ENCODE data around the gene OR2M4. TPM values are rescaled to one million over a fixed set of nuclear protein-coding genes. Genes with fewer than 3 reads are reported as not detected.

Gene OR2M4
- total RNA-seq, 2 experiments from 2014 or later: not detected

GRCh38 chr1:248189026-248189425 lies 42.2 kb upstream of the OR2M4 start:
- H3K9me3 Mint-ChIP-seq: peaks cover 13% of the 10 kb centered on the region
- intact Hi-C loops (cut with DNase I, micrococcal nuclease): no loop called here
- CTCF ChIA-PET: no interaction called here
- no peak overlapping the region for H3K27ac ChIP-seq (ENCODE audit: low read depth in 1 of 2, low read length in 2 of 2)
- H3K4me1 Mint-ChIP-seq (ENCODE audit: low read depth): no peaks in the 10 kb centered on the region
- no peak for TF ChIP-seq CTCF (IDR thresholded peaks at IDR 0.05)
- no peaks in the 10 kb centered on the region for H3K36me3 ChIP-seq (ENCODE audit: insufficient read depth, low read length)
- no peak overlapping the region for H3K27ac Mint-ChIP-seq
- H3K4me3 ChIP-seq (ENCODE audit: low read length): no peak overlapping the region
- no peaks in the 10 kb centered on the region for H3K36me3 Mint-ChIP-seq (ENCODE audit: low read depth)
- no peaks in the 10 kb centered on the region for H3K27me3 ChIP-seq (ENCODE audit: control insufficient read depth in 1 of 2, insufficient read depth in 2 of 2, low read length in 2 of 2)
- H3K4me1 ChIP-seq (ENCODE audit: insufficient read depth, low read length): no peaks in the 10 kb centered on the region
- H3K4me3 Mint-ChIP-seq: no peak overlapping the region
- H3K9me3 ChIP-seq (ENCODE audit: control insufficient read depth in 1 of 2, insufficient read depth in 1 of 2, low read length in 2 of 2): peaks cover 0 to 16% of the 10 kb centered on the region in 2 experiments
- no peak for ATAC-seq (ENCODE audit: poor library complexity)
- POLR2A ChIA-PET: no interaction called here
- H3K27me3 Mint-ChIP-seq: peaks cover 9% of the 10 kb centered on the region
- DNase-seq: no peak

- Mint-ChIP-seq H3K27me3 (no peaks in the 10 kb centered on the region), H3K36me3 (ENCODE audit: low read depth) (no peaks in the 10 kb centered on the region), H3K4me3 (no peak overlapping the region), H3K27ac (no peak overlapping the region), H3K4me1 (ENCODE audit: low read depth) (no peaks in the 10 kb centered on the region), H3K9me3 (peaks cover 16% of the 10 kb centered on the region)
- DNase-seq (no peak), ATAC-seq (ENCODE audit: poor library complexity) (no peak)
- ChIA-PET CTCF (no interaction called here), POLR2A (no interaction called here)
- no peaks in the 10 kb centered on the region for H3K27me3 ChIP-seq (ENCODE audit: control insufficient read depth in 1 of 2, insufficient read depth in 2 of 2, low read length in 2 of 2)
- TF ChIP-seq CTCF (IDR thresholded peaks at IDR 0.05): no peak
- H3K27ac ChIP-seq (ENCODE audit: low read depth in 1 of 2, low read length in 2 of 2): no peak overlapping the region
- intact Hi-C loops (cut with DNase I, micrococcal nuclease): no loop called here
- no peaks in the 10 kb centered on the region for H3K4me1 ChIP-seq (ENCODE audit: insufficient read depth, low read length)
- H3K36me3 ChIP-seq (ENCODE audit: insufficient read depth, low read length): no peaks in the 10 kb centered on the region
- no peak overlapping the region for H3K4me3 ChIP-seq (ENCODE audit: low read length)
- H3K9me3 ChIP-seq (ENCODE audit: control insufficient read depth in 1 of 2, insufficient read depth in 1 of 2, low read length in 2 of 2): peaks cover 0 to 4% of the 10 kb centered on the region in 2 experiments
Observed at GRCh38 chr1:248194117-248194516, 37.1 kb upstream of the OR2M4 start.

GRCh38 chr1:248196965-248197364 lies 34.3 kb upstream of the OR2M4 start, which contains the start of gene OR2M3:
Gene OR2M3, plus strand, starts transcription at chr1:248197265. Its CDS starts 5,803 bp downstream, at chr1:248203068.
- ChIA-PET CTCF (no interaction called here), POLR2A (no interaction called here)
- Histone ChIP-seq H3K27ac (ENCODE audit: low read depth in 1 of 2, low read length in 2 of 2) (no peak within 1 kb of the TSS), H3K4me3 (ENCODE audit: low read length) (no peak within 1 kb of the TSS), H3K4me1 (ENCODE audit: insufficient read depth, low read length) (no peaks in the 10 kb centered on the region), H3K36me3 (ENCODE audit: insufficient read depth, low read length) (no peaks in the 10 kb centered on the region), H3K9me3 (ENCODE audit: control insufficient read depth in 1 of 2, insufficient read depth in 1 of 2, low read length in 2 of 2) (no peaks in the 10 kb centered on the region), H3K27me3 (ENCODE audit: control insufficient read depth in 1 of 2, insufficient read depth in 2 of 2, low read length in 2 of 2) (no peaks in the 10 kb centered on the region)
- Mint-ChIP-seq H3K4me1 (ENCODE audit: low read depth) (no peaks in the 10 kb centered on the region), H3K27ac (no peak within 1 kb of the TSS), H3K27me3 (no peaks in the 10 kb centered on the region), H3K36me3 (ENCODE audit: low read depth) (no peaks in the 10 kb centered on the region), H3K9me3 (peaks cover 13% of the 10 kb centered on the region), H3K4me3 (no peak within 1 kb of the TSS)
- no peak for DNase-seq
- no peak for TF ChIP-seq CTCF (IDR thresholded peaks at IDR 0.05)
- intact Hi-C loops (cut with DNase I, micrococcal nuclease): no loop called here
- no peak for ATAC-seq (ENCODE audit: poor library complexity)
